ENCODE data around the gene PLD4. TPM values are rescaled to one million over a fixed set of nuclear protein-coding genes. Genes with fewer than 3 reads are reported as not detected.

The PLD4 gene
- total and polyA plus RNA-seq, 2 of the 8 experiments (the other 6 are each of a cell fraction or from before 2014, with no cell fraction given): 0.05 TPM; not detected in 1

- Histone ChIP-seq H3K4me2 (ENCODE audit: insufficient read depth in 1 of 2, low read depth in 2 of 2, low read length in 2 of 2) (no peak overlapping the region), H3K27me3 (replicated peaks in 1 of 4; ENCODE audit: control insufficient read depth in 3 of 4, extremely low read depth in 1 of 4, insufficient read depth in 3 of 4, low read length in 3 of 4) (peaks cover 18 to 38% (median 31%) of the 10 kb centered on the region in 4 experiments), H2BK120ac (replicated peaks; ENCODE audit: low read depth, low read length) (no peak overlapping the region), H2BK15ac (ENCODE audit: low read length) (no peak overlapping the region), H3K18ac (ENCODE audit: extremely low read depth, low read length) (no peak overlapping the region), H3K4me3 (ENCODE audit: extremely low read depth in 1 of 4, insufficient read depth in 2 of 4, low read depth in 3 of 4, low read length in 4 of 4) (no peak overlapping the region), H3K79me1 (ENCODE audit: low read depth, low read length) (no peaks in the 10 kb centered on the region), H3K14ac (ENCODE audit: insufficient read length) (no peak overlapping the region), H3K23ac (ENCODE audit: insufficient read length) (no peak overlapping the region), H3K79me2 (ENCODE audit: control insufficient read depth in 1 of 2, insufficient read depth in 2 of 2, low read length in 2 of 2) (no peaks in the 10 kb centered on the region), H3K9ac (replicated peaks in 1 of 4; ENCODE audit: extremely low read depth in 1 of 4, low read depth in 3 of 4, low read length in 3 of 4) (no peak overlapping the region), H2BK5ac (ENCODE audit: low read depth, low read length) (no peak overlapping the region), H2AK5ac (ENCODE audit: low read depth, low read length) (0 out of 2 replicates have a peak overlapping the region, but pooled peaks have one; percentile 1), H3K9me3 (ENCODE audit: insufficient read depth in 2 of 2, low read depth in 1 of 2, low read length in 1 of 2) (no peaks in the 10 kb centered on the region), H2AFZ (ENCODE audit: low read length) (no peak overlapping the region), H3K56ac (replicated peaks; ENCODE audit: insufficient read length, low read depth, low read length) (no peak overlapping the region), H4K20me1 (replicated peaks in 1 of 2; ENCODE audit: control insufficient read depth in 1 of 2, insufficient read depth in 2 of 2, low read length in 2 of 2) (peaks cover 4 to 12% of the 10 kb centered on the region in 2 experiments), H2BK20ac (ENCODE audit: low read length) (no peak overlapping the region), H4K5ac (ENCODE audit: insufficient read length, low read depth, low read length) (no peak overlapping the region), H3K27ac (ENCODE audit: low read depth, low read length) (no peak overlapping the region), H3K4ac (replicated peaks; ENCODE audit: insufficient read length, low read depth, low read length) (no peak overlapping the region), H3K4me1 (replicated peaks in 1 of 4; ENCODE audit: control insufficient read depth in 3 of 4, insufficient read depth in 4 of 4, low read length in 3 of 4) (peaks cover 0 to 11% (median 9%) of the 10 kb centered on the region in 4 experiments; a peak in 5 of 7 replicates), H2BK12ac (ENCODE audit: low read depth, low read length) (no peak overlapping the region), H4K8ac (ENCODE audit: extremely low read depth, insufficient read depth, low read length) (0 out of 2 replicates have a peak overlapping the region, but pooled peaks have one; percentile 5), H3K36me3 (ENCODE audit: control insufficient read depth in 2 of 4, insufficient read depth in 4 of 4, low read length in 3 of 4) (no peaks in the 10 kb centered on the region; a peak in 1 of 8 replicates), H4K91ac (replicated peaks; ENCODE audit: insufficient read length, low read length) (no peak overlapping the region), H3K23me2 (ENCODE audit: low read depth, low read length) (peaks cover 10% of the 10 kb centered on the region; the same call in 1 of the 2 replicates)
- TF ChIP-seq POLR2AphosphoS5 (IDR thresholded peaks at IDR 0.05; ENCODE audit: low read depth, low read length) (no peak), TCF12 (IDR thresholded peaks at IDR 0.05; ENCODE audit: low read depth, low read length) (no peak), RAD21 (IDR thresholded peaks at IDR 0.05 in 1 of 2, conservative IDR thresholded peaks at IDR 0.05 in 1 of 2; ENCODE audit: low read depth in 2 of 2, low read length in 2 of 2) (peak; percentile 40 to 48), TAF7 (optimal IDR thresholded peaks at IDR 0.05; ENCODE audit: borderline replicate concordance, low read depth, low read length) (no peak), HDAC6 (IDR thresholded peaks at IDR 0.05; ENCODE audit: low read depth, low read length) (no peak), BRCA1 (IDR thresholded peaks at IDR 0.05; ENCODE audit: low read depth, low read length) (no peak), TAF1 (IDR thresholded peaks at IDR 0.05; ENCODE audit: low read depth, low read length) (no peak)
- TF ChIP-seq, protein P1, sequence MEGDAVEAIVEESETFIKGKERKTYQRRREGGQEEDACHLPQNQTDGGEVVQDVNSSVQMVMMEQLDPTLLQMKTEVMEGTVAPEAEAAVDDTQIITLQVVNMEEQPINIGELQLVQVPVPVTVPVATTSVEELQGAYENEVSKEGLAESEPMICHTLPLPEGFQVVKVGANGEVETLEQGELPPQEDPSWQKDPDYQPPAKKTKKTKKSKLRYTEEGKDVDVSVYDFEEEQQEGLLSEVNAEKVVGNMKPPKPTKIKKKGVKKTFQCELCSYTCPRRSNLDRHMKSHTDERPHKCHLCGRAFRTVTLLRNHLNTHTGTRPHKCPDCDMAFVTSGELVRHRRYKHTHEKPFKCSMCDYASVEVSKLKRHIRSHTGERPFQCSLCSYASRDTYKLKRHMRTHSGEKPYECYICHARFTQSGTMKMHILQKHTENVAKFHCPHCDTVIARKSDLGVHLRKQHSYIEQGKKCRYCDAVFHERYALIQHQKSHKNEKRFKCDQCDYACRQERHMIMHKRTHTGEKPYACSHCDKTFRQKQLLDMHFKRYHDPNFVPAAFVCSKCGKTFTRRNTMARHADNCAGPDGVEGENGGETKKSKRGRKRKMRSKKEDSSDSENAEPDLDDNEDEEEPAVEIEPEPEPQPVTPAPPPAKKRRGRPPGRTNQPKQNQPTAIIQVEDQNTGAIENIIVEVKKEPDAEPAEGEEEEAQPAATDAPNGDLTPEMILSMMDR (IDR thresholded peaks at IDR 0.05; ENCODE audit: control extremely low read depth in 1 of 3, insufficient read depth in 1 of 3, low read depth in 1 of 3, low read length in 3 of 3): peak in 2 of 3 experiments; percentile 56 to 65; a peak in 3 of 4 replicates
- POLR2A ChIA-PET (ENCODE audit: partially characterized antibody): interaction anchor here (0.7 to 1.1 kb wide), 3 partner anchors 44 to 128 kb away, joined by 3 read pairs; no protein-coding TSS in a partner anchor
- CTCF ChIA-PET (ENCODE audit: partially characterized antibody): interaction anchor here (0.6 to 11.5 kb wide), 50 partner anchors 9 to 449 kb away, joined by 3 to 161 read pairs (median 4); partner anchors contain the start of gene CLBA1
- 70% methylated on average over 12 of the region's 21 CpGs; no CpG with 5 or more reads in 1 of the 2 experiments for WGBS, 2 experiments (ENCODE audit: extremely low coverage in 1 of 2, insufficient coverage in 1 of 2, insufficient read length in 1 of 2, insufficient replicate concordance in 2 of 2, low coverage in 1 of 2, low lambda C conversion rate in 2 of 2, missing lambda C conversion rate in 1 of 2)
- FAIRE-seq: no peak
- DNase-seq (ENCODE audit: low read depth in 1 of 2, low spot score in 2 of 2): no peak
These were observed 51.0 kb downstream of the PLD4 start for GRCh38 chr14:104975481-104976197.

Measured in H1 (cell line).